LHCN-M2 (cell line): ENCODE results near the gene RNF225. TPM values are rescaled to one million over a fixed set of nuclear protein-coding genes. Genes with fewer than 3 reads are reported as not detected.
"Not testable (repeated sequence)": the region's sequence is repeated elsewhere in the genome, so short reads cannot be mapped to it uniquely, and the experiment has no call there.

ENCODE experiments used
- DNase-seq: peaks from one replicate; pipeline ENCODE4 v3.0.0-alpha.2; 2012; ENCODE audit warnings: low read depth
- total RNA-seq: library from RNA; depleted of rRNA; stranded (reverse); fragments of >200 nt; gene quantifications from 2 replicates; pipeline ENCODE4 v1.2.3, GENCODE V29; 2014

The RNF225 gene
- total RNA-seq, 1 experiment from 2014 or later = 0.29 TPM

GRCh38 chr19:58386576-58387337, 8.7 kb upstream of the RNF225 start, which contains the start of gene RPS5:
RPS5 (plus strand) TSS chr19:58387269; CDS start chr19:58388138, 869 bp downstream.
- peak; percentile 99 for DNase-seq

DNA sequence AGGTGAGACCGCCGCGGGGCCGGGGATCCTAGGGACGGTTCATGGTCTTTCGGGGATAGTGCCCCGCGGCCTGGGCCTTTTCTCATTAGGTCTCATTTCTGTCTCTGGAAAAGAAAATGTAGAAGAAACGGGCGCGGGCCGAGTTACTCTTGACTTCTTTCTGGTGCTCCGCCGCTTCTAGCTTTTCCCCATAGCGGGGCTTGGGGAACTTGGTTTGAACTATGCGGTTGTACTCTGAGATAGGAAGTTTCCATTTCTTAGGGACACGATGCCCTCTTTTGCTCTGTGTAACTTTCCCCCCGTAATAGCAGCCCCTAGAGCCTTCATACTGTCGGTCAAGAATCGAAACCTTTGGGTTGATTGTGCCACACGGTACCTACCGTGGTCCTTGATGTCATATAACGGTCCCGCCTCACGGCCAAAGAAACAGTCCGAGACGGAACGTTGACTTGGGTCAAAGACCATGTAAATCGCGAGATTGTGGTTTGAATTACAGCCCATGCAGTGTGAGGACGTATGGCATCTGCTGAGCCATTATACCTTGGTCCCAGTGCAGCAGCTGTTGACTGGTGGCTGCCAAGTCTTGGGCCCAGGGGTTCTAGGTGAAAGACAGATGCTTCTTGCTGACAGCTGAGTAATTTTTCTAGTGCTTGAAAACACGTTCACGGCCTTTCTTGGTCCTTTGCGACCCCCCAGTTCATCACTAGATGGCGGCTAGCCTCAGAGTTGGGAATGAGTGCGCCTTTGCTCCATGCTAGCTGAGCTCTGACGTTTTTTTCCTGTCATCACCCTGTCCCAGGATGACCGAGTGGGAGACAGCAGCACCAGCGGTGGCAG, 7.9 kb upstream of the RNF225 start:
- DNase-seq = peak; percentile 55

DNA sequence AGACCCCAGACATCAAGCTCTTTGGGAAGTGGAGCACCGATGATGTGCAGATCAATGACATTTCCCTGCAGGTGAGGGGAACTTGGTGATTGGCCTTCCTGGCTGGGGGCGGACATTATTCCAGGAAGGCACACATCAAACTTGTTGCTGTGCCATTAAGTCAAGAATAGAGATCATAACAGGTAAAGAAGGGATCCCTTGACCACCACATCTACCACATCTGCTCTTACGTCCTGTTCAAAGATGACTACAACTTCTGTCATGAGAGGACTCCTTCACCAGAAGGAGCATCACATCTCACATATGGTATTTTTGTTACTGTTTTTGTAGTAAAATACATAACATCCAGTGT, 7.3 kb upstream of the RNF225 start:
- no peak for DNase-seq

DNA sequence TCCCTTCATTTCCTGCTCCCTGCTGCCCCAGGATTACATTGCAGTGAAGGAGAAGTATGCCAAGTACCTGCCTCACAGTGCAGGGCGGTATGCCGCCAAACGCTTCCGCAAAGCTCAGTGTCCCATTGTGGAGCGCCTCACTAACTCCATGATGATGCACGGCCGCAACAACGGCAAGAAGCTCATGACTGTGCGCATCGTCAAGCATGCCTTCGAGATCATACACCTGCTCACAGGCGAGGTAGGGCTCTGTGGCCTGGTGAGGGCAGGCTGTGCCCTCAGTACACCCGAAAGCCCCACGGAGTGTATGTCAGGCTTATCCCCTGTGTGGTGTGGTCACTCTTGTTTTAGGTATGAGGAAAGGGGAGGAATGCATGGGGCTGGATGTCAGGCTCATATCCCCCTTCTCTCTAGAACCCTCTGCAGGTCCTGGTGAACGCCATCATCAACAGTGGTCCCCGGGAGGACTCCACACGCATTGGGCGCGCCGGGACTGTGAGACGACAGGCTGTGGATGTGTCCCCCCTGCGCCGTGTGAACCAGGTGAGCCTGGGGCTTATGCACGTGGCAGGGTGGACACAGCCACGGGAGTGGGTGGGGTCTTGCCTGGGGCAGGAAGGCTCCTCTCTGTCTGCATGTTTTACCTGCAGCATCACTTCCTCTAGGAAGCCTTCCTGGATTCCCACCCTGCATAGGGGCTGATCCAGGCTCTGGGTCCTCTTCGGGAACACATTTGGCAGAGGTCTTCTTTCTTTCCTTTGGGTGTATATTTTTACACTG, 2.3 kb upstream of the RNF225 start:
- DNase-seq = no peak

- DNase-seq = no peak
Measured at GRCh38 chr19:58393725-58394033, 1.8 kb upstream of the RNF225 start.

- DNase-seq = no peak
Measured at GRCh38 chr19:58394821-58395219, 636 bp upstream of the RNF225 start.

GRCh38 chr19:58395979-58396627, 647 bp downstream of the RNF225 start:
- DNase-seq = no peak

- DNase-seq = no peak
Measured at GRCh38 chr19:58396691-58397532, 1.5 kb downstream of the RNF225 start.

DNA sequence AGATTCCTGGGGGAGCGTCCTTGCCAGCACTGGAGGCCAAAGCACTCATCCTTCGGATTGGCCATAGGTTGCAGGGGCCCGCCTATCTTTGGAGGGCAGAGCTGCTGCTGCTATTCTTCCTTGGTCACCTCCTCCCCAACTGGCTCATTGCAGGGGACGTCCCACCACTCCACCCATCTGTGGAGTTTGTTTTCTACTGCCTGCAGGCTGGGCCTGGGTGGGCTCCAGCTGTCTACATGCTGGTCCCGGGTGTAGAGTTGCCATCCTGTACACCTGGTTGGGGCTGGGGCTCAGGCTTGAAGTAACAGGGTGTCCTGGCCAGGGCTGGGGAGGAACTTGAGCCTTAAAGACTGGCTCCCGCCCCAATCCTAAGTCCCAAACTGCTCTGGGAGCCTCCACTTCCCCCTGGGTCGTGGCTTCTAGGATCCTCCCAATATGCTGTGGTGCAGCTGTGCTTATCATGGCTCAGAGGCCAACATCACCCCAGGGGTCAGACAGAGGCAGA, 2.1 kb downstream of the RNF225 start:
- DNase-seq = no peak

DNA sequence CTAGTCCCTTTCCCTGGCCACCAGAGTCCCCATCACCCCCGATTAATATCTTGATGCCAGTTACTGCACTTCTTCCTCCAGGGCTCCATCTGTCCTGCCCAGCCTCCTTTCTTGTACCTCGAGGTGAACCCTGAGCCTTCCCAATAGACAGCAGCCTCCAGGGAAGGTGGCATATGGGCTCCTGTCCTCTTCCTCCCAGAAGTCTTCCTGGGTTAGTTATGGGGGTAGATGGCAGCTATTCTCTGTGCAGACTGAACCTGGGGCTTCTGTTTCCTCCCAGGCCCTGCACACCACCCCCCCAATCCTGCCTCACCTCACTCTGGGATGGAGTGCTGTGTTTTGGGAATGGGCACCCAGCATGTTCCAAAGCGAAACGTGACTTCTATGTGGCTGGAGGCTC, 2.6 kb downstream of the RNF225 start:
- no peak for DNase-seq

- DNase-seq = no peak
Measured at GRCh38 chr19:58398545-58398944, 3.1 kb downstream of the RNF225 start.

GRCh38 chr19:58399903-58400302, 4.4 kb downstream of the RNF225 start:
- DNase-seq = no peak

DNA sequence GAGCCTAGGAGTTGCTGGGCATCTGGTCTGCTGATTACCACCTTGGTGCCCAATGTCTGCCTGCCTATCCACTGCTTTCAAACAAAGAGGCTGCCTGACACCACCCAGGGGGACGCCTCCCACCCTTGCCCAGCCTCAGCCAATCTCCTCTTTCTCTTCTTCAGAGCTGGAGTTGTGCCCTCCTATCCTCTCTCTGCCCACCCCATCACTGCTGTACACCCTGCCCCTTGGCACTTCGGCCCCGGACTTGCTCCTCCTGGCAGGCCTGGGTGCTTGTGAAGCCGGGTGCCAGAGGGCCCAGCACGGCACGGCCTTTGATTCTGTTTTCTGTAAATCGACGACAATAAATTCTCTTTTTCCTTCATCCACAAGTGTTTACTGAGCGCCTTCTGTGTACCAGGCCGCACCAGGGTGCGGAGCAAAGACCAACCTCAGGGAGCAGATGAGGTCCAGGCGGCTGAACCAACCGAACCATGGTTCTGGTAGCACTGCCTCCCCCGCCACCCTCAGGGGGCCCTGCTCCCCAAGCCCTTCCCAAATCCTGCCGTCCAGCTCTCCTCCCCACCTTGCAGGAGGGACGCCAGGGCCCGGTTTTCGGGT, 5.0 kb downstream of the RNF225 start:
- DNase-seq = no peak

DNA sequence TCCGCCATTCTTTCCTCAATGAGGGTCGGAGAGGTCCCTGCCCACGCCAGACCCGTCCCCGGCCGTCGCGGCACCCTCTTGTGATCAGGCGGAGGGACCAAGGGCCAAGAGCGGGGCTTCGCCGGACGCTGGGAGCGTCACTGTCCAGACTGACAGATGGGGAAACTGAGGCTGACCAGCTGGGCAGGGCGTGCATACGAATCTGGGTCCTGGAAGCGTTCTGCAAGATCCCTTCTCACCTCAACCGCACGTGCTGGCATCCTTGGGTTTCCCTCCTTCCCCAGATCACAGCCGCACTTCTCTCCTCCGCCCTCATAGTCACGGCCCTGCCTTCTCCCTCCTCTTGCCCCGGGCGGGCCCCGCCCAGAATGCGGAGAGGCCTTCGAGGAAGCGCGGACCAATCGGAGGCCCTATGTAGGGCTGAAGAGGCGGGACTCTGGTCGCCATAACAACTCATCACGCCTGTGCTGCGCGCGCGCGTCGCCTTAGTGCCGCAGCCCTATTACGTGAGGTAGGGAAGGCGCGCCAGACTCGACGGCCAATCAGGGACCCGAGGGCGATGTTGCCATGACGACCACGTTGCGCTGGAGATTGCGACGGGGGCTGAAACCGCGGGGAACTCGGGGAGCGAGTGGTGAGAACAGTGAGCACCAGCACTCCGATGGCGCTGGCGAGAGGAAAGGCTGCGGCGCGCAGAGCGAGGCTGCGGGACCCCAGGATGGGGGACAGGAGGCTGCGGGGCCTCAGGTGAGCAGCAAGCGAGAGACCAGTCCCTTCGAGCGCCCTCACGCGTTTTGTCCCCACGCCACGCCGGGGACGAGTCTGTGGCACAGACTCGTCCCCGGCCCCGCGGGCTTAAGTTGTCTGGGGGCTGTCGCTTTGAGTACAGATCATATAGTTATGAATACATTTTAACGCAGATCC, 5.7 kb downstream of the RNF225 start:
- peak; percentile 98 for DNase-seq

DNA sequence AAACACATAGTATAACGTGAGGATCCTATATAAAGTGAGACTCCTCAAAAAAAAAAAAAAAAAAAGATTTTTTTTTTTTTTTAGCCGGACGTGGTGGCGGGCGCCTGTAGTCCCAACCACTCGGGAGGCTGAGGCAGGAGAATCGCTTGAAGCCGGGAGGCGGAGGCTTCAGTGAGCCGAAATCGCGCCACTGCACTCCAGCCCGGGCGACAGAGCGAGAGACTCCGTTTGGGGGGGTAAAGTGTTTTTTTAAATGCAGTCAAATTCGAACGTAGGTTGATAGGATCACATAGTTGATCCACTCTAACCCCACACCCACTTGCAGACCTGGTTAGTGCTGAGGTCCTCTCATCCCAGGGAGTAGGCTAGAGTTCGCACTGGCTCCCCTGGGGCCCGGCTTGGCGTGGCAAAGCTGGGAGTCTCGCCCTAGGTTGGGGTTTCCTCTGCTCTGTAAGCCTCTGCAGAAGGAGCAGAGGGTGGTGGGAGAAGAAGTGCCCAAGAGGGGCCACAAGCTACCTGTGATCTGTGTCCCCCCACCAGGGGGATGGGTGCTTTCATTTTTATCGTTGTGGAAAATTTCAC, 6.5 kb downstream of the RNF225 start:
- DNase-seq = no peak

- DNase-seq = not testable (repeated sequence)
Measured at GRCh38 chr19:58403920-58404478, 8.5 kb downstream of the RNF225 start.

DNA sequence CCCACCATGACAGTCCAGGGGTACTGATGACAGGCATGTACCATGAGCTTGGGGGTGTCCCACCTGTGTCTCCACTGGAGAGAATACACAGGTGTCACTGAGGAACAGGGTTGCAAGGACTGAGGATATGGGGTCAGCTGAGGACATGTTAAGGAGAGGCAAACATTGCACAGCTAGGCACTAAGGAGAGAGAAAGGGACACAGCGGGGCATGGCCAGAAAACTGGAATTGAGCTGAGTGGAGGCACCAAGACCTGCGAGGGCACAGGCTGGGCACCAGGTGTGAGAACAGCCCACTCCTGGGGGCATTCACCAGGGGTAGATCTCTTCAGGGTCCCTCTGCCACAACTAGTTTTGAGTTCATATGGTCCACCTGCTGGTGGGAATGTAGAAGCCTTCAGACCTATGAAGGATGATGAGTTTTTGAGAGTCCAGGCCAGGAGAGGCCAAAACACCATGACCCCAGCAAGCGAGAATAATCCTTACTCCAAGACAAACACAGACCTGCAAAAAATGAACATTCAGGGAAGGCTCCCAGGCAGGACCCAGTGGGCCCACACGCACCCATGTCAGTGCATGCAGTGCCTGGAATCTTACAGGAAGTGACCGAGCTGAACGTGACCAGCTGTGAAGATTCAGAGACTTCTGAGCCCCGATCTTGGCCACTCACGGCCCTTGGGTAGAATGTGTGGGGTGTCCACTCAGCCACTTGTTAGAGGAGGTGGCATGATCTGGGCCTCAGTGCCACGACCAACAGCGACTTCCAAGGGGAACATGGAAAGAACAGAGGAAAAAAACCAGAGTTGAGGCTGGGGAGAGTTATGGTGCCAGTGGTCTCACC, 11.6 kb downstream of the RNF225 start:
- no peak for DNase-seq
